ENCODE results near the gene CACHD1.

CACHD1 gene

DNA sequence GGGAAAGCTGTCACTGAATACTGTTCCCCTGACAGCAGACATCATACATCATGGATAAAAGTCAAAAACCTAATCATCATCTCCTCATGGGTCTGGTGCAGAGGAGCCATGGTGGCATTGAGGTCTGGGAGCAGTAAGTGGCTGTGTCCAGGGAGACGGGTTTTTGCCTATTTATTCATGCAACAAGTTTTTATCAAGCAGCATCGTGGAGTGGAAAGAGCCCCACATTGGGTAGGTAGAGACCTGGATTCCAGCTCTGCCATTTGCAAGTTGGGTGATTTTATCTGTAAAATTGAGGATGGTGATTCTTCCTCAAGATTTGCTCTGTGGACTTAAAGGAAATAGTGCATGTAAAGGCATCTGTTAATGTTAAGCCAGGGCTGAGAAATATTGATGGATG, 4.2 kb downstream of the CACHD1 start:
- no peak for DNase-seq

- DNase-seq: no peak
Observed at GRCh38 chr1:64474665-64475439, 4.9 kb downstream of the CACHD1 start.

- no peak for DNase-seq
Observed at GRCh38 chr1:64476251-64476952, 6.5 kb downstream of the CACHD1 start.

DNA sequence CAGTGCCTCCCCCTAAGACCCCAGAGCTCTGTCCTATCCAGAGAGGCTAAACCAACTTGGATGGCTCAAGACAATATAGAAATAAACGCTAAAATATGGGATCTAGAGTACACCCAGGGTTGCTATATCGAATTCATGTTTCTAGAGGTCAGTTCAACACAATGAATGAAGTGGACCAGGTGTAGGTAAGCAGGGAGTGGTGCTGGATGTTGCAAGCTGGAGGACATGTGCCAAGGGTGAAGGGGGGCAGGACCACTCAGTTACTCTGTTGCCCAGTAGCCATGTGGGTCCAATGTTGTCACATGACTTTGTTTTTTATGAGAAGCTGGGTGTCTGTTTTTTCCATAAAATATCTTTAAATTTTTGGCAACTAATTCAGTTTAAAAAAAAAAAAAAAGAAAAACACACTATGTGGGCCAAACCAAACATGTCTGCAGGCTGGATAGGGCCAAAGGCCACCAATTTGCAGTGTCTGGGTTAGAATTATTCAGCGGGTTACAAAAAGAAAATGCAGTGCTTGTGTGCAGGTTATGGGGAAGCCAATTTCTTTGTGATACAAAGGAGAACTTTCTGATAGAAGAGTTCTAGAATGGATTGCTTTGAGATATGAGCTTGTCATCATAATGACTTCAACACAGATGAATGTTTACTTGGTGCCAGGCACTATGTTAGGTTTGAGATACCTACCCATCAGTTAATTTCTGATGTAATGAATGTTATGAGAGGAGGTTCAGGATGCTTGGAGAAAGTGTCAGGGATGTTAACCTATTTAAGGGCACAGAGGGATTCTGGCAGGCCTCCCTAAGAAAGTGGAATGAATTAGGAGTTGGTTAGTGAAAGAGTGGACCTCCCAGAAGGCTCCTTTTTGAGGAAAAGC, 8.9 kb downstream of the CACHD1 start:
- DNase-seq: no peak

GRCh38 chr1:64479874-64480273, 9.9 kb downstream of the CACHD1 start:
- no peak for DNase-seq

DNA sequence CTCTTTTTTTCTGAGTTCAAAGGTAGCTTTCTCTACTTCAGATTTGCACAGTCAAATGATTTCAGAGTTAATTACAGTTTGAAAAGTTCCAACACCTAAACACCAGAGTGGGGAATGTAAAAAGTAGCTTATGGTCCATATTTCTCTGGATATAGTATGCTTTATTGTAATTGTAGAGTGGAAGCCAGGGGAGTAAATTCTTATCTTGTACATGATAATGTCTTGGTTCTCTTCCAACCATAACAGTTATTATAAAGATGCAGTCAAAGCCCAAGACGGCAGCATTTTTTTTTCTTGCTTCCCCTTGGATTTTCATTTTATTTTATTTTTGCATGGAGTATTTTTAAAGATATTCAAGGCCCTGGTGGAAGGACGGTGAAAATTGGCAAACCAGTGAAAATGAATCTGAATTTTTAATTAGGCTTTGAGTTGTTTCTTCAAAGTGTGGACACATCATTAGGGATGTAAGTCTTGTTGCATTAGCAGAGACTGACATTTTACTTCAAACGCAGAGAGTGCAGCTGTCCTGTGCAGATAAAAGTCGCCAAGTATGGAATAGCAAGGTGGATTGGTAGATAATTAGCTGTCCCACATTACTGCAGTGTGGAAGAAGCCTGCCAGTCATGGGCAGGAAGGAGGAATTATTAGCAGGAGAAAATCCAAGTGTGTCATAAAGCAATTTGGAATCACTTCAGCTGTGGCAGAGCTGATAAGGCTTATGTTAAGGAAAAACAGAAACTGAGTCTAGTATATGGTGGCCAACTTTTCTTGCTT, 11.3 kb downstream of the CACHD1 start:
- no peak for DNase-seq

DNA sequence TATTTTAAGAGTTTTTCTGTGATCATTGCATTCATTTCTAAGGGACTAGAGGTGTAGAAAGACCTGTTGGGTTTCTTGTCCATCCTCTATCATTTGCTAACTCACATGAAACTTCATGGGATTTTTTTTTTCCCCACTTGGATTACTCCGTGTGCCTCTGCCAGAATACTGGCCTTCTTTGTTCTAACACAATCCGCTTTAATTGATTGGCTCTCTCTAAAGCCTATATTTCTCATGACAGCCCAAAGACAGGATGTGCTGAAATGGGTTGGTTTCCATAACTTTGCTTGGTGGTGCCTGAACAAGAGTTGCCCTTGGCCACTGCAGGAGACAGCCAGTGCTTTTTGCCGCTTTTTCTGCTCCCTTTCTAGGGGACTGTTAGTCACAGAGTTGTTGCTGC, 12.2 kb downstream of the CACHD1 start:
- DNase-seq: no peak

DNA sequence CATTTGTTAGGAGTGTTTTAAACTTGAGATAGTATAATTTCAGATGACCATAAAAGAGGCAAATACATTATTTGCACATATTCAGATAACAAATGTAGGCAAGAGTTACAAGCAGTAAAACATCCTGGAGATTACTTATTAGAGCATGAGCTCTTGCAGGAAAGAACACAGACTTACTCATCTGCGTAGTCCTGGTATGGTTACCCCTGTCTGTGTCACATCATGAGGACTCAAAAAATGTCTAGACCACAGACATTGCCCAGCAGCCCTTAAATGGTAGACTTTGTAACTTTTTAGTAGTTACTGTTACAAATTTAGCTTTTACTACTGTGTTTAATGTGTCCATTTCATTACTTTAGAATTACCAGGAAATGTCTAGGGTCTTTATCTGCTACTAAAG, 12.8 kb downstream of the CACHD1 start:
- no peak for DNase-seq

DNA sequence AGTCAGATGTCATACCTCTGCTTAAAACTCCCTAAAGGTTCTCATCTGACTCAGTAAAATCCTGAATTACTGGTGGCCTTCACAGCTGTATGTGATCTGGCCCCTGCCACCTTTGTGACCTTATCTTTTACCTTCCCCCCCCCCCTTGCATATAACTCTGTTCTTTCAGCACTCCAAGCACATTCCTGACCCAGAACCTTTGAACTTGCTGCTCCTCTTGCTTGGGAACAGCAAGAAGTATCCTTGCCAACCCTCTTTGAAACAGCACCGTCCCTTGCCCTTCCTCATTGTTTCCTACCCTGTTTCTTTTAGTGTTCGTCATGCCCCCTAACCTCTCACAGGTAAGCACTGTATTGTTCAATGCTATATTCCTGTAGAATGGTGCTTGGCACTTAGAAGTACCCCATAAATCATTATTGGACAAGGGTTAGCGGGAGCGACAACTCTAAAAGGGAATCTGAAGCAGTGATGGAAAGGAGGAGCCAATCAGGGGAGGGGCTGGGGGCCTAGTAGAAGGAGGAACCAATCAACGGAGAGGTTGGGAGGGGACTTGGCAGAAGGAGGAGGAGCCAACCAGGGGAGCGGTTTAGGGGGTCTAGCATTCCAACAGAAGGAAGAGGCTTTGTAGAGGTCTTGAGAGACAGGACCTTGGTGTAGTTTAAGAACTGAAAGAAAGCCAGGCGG, 13.9 kb downstream of the CACHD1 start:
- no peak for DNase-seq

DNA sequence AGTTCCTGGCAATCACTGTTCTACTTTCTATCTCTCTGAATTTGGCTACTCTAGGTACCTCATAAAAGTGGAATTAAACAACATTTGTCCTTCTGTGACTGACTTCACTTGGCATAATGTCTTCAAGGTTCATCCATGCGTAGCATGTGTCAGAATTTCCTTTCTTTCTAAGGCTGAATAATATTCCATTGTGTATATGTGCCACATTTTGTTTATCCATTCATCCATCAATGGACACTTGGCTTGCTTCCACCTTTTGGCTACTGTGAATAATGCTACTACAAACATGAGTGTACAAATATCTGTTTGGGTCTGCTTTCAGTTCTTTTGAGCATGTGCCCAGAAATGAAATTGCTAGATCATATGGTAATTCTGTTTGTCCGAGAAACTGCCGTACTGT, 14.7 kb downstream of the CACHD1 start:
- DNase-seq: no peak

- DNase-seq: no peak
Observed at GRCh38 chr1:64486193-64486592, 16.3 kb downstream of the CACHD1 start.

DNA sequence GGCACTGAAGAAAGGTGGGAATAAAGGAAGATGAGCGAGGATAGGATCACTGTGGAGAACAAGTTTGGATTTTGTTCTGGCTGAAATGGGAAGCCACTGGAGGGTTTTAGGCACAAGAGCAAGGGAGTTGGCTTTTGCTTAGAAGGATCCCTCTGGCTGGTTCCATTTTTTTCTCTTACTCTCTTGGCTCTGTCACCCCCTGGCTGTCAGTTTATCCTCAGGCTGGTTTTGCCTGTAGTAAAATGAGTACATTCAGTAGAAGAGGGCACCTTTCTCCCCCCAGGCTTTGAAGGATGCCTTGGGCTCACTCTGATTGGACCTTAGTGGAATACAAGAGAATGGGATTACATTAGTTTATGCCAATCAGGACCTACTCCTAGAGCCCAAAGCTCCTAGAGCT, 17.1 kb downstream of the CACHD1 start:
- no peak for DNase-seq

DNA sequence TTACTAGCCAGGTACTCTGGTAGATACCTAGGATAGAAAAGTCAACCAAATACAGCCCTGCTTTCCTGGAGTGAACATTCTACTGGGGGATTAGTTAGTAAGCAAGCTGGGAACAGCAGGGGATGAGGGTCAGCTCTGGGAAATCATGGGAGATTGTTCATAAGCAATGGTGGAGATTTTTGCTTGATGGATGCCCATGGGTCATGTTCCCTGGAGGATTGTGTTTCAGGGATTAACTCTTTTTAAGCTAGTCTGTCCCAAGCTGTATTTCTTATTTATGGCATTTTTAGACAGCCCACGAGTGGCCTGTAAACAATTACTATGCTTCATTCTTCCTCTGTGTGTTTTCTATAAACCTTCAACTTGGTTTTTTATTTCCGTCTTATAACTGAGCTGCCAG, 18.9 kb downstream of the CACHD1 start:
- DNase-seq: no peak

DNA sequence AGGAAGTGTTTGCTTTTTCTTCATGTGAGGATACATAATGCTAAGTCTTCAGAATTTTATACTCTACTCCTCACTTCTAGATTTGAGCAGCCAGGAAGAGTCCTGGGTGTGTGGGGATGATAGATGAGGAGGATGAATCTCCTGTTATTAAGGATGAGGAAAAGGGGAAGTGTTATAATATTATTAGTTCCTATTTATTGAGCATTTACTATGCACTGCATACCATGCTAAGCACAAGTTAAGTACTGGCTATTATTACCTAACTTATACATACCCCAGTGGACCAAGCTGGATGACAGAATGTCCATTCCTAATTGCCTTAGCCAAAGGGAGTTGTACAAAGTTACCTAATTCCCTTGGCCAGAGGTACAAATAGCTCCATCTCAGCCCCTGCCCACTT, 19.8 kb downstream of the CACHD1 start:
- no peak for DNase-seq

GRCh38 chr1:64490213-64490818, 20.4 kb downstream of the CACHD1 start:
- DNase-seq: no peak

DNA sequence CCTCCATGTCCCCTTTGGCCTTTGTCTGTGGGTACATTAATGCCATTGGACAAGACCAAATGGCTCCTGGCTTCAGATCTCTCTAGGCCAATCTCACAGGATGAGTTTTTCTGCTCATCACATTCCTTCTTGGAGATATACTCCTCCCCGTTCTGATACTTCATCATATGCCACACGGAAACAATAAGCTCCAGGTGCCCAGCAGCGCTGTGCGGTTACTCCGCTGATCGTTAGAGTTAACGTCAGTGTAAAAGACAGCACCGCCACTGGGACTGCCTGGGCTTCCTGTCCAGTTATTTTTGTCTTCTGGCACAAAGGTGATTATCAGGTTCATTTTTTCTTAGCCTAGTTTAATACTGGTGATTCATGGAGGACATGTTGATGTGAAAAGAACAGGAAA, 22.5 kb downstream of the CACHD1 start:
- DNase-seq: no peak

DNA sequence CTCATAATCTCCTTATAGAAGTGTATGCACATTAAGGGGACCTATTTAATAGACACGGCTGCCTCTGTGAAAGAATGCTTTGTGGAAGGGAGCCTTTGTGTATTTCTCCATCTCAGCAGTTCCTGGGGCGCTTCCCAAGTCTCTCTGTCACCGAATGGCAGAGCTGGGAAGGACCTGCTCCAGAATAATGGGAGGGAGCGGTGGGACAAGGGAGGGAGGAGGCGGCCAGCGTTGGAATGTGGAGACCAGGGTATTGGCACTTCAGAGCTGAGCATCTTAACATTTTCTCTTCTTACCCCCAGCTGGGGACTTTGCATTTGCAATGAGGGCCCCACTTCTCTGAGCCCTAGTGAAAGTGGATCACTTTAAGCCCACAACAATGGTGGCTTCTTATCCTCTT, 23.9 kb downstream of the CACHD1 start:
- no peak for DNase-seq

DNA sequence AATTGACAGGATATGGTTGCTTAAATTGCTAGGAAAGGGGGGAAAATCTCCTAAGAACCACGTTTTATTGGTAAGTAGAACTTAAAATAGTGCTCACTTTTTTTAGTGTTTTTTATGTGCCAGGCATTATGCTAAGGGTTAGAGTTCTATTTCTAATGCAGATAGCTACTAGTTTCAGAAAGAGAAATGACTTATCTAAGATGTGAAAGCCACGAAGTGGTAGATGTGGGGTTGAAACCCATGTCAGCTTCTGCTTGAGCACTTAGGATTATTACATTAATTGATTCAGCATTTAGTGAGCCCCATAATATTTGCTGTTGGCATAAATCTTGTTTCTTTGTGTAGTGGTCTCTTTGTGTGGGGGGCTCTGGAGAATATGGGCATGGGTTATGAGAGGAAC, 24.7 kb downstream of the CACHD1 start:
- DNase-seq: no peak

DNA sequence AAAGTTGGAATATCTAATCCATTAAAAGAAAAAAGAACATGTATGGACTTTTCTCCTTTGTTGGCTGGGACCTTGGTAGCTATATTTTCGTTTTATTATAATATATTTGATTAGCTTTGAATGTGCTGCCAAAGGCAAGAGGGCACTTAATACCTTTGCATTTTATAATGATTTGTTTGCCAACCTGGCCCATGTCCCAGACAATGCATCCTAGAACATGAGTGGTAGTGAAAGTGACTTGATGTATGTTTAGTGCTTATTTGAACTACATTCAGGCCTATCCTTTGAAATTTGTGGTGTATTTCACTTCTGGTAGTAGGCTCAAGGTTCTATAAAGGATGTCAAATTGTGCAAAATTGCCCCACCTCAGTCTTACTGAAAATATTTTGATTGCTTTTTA, 25.9 kb downstream of the CACHD1 start:
- DNase-seq: no peak

GRCh38 chr1:64496606-64497005, 26.7 kb downstream of the CACHD1 start:
- DNase-seq: no peak

GRCh38 chr1:64497088-64497883, 27.4 kb downstream of the CACHD1 start:
- no peak for DNase-seq
